ENCODE measurements around the gene MAEA. TPM values are rescaled to one million over a fixed set of nuclear protein-coding genes. Genes with fewer than 3 reads are reported as not detected.
A peak's percentile ranks its signal among the peaks of the same experiment; 100 is the strongest.

The MAEA gene
- total RNA-seq, 2 experiments from 2014 or later = 61.5 to 63.2 TPM

GRCh38 chr4:1377606-1378261 lies 88.0 kb downstream of the MAEA start:
- Histone ChIP-seq H3K36me3 (ENCODE audit: insufficient read depth, low read length) (peaks cover 11% of the 10 kb centered on the region), H3K4me1 (ENCODE audit: insufficient read depth, low read length) (no peaks in the 10 kb centered on the region), H3K27me3 (ENCODE audit: control insufficient read depth in 1 of 2, insufficient read depth in 2 of 2, low read length in 2 of 2) (no peaks in the 10 kb centered on the region), H3K27ac (ENCODE audit: low read depth in 1 of 2, low read length in 2 of 2) (no peak overlapping the region), H3K4me3 (ENCODE audit: low read length) (no peak overlapping the region), H3K9me3 (ENCODE audit: control insufficient read depth in 1 of 2, insufficient read depth in 1 of 2, low read length in 2 of 2) (no peaks in the 10 kb centered on the region)
- ChIA-PET POLR2A (no interaction called here), CTCF (no interaction called here)
- intact Hi-C loops (cut with DNase I, micrococcal nuclease) = no loop called here
- no peak overlapping the region for H3K27ac Mint-ChIP-seq
- no peaks in the 10 kb centered on the region for H3K4me1 Mint-ChIP-seq (ENCODE audit: low read depth)
- no peak overlapping the region for H3K4me3 Mint-ChIP-seq
- no peaks in the 10 kb centered on the region for H3K27me3 Mint-ChIP-seq
- peaks cover 21% of the 10 kb centered on the region for H3K36me3 Mint-ChIP-seq (ENCODE audit: low read depth)
- H3K9me3 Mint-ChIP-seq = no peaks in the 10 kb centered on the region
- ATAC-seq (ENCODE audit: poor library complexity) (no peak), DNase-seq (peak in 1 of 14 experiments; percentile 4)
- TF ChIP-seq, protein P1, sequence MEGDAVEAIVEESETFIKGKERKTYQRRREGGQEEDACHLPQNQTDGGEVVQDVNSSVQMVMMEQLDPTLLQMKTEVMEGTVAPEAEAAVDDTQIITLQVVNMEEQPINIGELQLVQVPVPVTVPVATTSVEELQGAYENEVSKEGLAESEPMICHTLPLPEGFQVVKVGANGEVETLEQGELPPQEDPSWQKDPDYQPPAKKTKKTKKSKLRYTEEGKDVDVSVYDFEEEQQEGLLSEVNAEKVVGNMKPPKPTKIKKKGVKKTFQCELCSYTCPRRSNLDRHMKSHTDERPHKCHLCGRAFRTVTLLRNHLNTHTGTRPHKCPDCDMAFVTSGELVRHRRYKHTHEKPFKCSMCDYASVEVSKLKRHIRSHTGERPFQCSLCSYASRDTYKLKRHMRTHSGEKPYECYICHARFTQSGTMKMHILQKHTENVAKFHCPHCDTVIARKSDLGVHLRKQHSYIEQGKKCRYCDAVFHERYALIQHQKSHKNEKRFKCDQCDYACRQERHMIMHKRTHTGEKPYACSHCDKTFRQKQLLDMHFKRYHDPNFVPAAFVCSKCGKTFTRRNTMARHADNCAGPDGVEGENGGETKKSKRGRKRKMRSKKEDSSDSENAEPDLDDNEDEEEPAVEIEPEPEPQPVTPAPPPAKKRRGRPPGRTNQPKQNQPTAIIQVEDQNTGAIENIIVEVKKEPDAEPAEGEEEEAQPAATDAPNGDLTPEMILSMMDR (IDR thresholded peaks at IDR 0.05) = no peak

GRCh38 chr4:1378559-1379231 lies 89.0 kb downstream of the MAEA start:
- Mint-ChIP-seq H3K4me1 (ENCODE audit: low read depth) (no peaks in the 10 kb centered on the region), H3K27me3 (no peaks in the 10 kb centered on the region), H3K27ac (no peak overlapping the region), H3K4me3 (no peak overlapping the region), H3K9me3 (no peaks in the 10 kb centered on the region), H3K36me3 (ENCODE audit: low read depth) (peaks cover 11% of the 10 kb centered on the region)
- Histone ChIP-seq H3K4me3 (ENCODE audit: low read length) (no peak overlapping the region), H3K27me3 (ENCODE audit: control insufficient read depth in 1 of 2, insufficient read depth in 2 of 2, low read length in 2 of 2) (no peaks in the 10 kb centered on the region), H3K9me3 (ENCODE audit: control insufficient read depth in 1 of 2, insufficient read depth in 1 of 2, low read length in 2 of 2) (no peaks in the 10 kb centered on the region), H3K36me3 (ENCODE audit: insufficient read depth, low read length) (peaks cover 10% of the 10 kb centered on the region), H3K4me1 (ENCODE audit: insufficient read depth, low read length) (no peaks in the 10 kb centered on the region), H3K27ac (ENCODE audit: low read depth in 1 of 2, low read length in 2 of 2) (no peak overlapping the region)
- DNase-seq = no peak
- ChIA-PET POLR2A (no interaction called here), CTCF (no interaction called here)
- ATAC-seq (ENCODE audit: poor library complexity) = no peak
- intact Hi-C loops (cut with DNase I, micrococcal nuclease) = no loop called here
- TF ChIP-seq, protein P1 (IDR thresholded peaks at IDR 0.05) = no peak

DNA sequence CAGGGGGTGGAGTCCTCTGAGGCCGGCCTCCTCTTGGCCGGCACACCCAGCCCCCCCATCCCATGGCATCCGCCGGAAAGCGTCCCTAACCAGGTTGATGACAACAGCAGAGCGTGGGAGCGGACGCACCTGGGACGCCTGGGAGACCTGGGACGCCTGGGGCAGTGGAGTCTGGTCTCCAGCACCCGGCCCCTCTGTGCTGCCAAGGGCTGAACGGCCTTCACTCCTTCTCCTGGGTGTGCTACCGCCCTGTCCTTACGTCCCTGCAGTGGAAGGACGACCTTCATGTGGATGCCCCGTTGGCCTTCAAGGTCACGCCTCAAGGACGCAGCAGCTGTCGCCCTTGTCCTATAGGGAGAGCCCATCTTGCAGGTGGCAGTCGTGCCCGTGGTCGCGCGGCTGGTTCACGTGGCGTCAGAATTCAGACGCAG lies 89.7 kb downstream of the MAEA start:
- Mint-ChIP-seq H3K36me3 (ENCODE audit: low read depth) (peaks cover 9% of the 10 kb centered on the region), H3K27me3 (no peaks in the 10 kb centered on the region), H3K9me3 (no peaks in the 10 kb centered on the region), H3K4me3 (no peak overlapping the region), H3K27ac (no peak overlapping the region), H3K4me1 (ENCODE audit: low read depth) (no peaks in the 10 kb centered on the region)
- Histone ChIP-seq H3K9me3 (ENCODE audit: control insufficient read depth in 1 of 2, insufficient read depth in 1 of 2, low read length in 2 of 2) (no peaks in the 10 kb centered on the region), H3K4me1 (ENCODE audit: insufficient read depth, low read length) (no peaks in the 10 kb centered on the region), H3K27ac (ENCODE audit: low read depth in 1 of 2, low read length in 2 of 2) (no peak overlapping the region), H3K36me3 (ENCODE audit: insufficient read depth, low read length) (peaks cover 11% of the 10 kb centered on the region), H3K27me3 (ENCODE audit: control insufficient read depth in 1 of 2, insufficient read depth in 2 of 2, low read length in 2 of 2) (no peaks in the 10 kb centered on the region), H3K4me3 (ENCODE audit: low read length) (no peak overlapping the region)
- ATAC-seq (ENCODE audit: poor library complexity) (no peak), DNase-seq (no peak)
- TF ChIP-seq, protein P1 (IDR thresholded peaks at IDR 0.05) = no peak
- intact Hi-C loops (cut with DNase I, micrococcal nuclease) = no loop called here
- CTCF ChIA-PET = no interaction called here
- POLR2A ChIA-PET = no interaction called here
